Heart right ventricle (tissue), 16 donors: ENCODE data around the gene RPS6KC1. TPM values are rescaled to one million over a fixed set of nuclear protein-coding genes. Genes with fewer than 3 reads are reported as not detected.

Experiments
- ATAC-seq, 8 donors: fragments of 200-7000 bp; cut with Tn5 transposase; one replicate each; pipeline ENCODE4 v1.9.1; 2020; ENCODE audit warnings: mild to moderate bottlenecking in 8 of 8, moderate library complexity in 8 of 8, moderate number of reproducible peaks in 1 of 8
- DNase-seq, 2 donors: peaks; one replicate each; pipeline ENCODE4 v3.0.0-alpha.2; 2020
- H3K27ac ChIP-seq, 10 donors: fragments of 200-600 bp; sonication (generic) in 2 of 10; one replicate each; pipeline versions ENCODE4 v1.5.0 to v1.8.0; 2020 to 2022; ENCODE audit warnings: mild to moderate bottlenecking in 3 of 10
- H3K27me3 ChIP-seq, 7 donors: fragments of 200-600 bp; one replicate each; pipeline ENCODE4 v1.8.0; 2021 to 2022; ENCODE audit warnings: mild to moderate bottlenecking in 2 of 7
- H3K36me3 ChIP-seq, 9 donors: fragments of 200-600 bp; sonication (generic) in 1 of 9; one replicate each; pipeline versions ENCODE4 v1.5.0 to v1.8.0; 2020 to 2022; ENCODE audit warnings: mild to moderate bottlenecking in 2 of 9
- H3K4me1 ChIP-seq, 9 donors: fragments of 200-600 bp; sonication (generic) in 1 of 9; one replicate each; pipeline versions ENCODE4 v1.5.0 to v1.8.0; 2020 to 2022; ENCODE audit warnings: mild to moderate bottlenecking in 4 of 9
- H3K4me3 ChIP-seq, 10 donors: fragments of 200-600 bp; sonication (generic) in 2 of 10; one replicate each; pipeline versions ENCODE4 v1.5.0 to v1.8.0; 2020 to 2022; ENCODE audit warnings: mild to moderate bottlenecking in 7 of 10, moderate library complexity in 2 of 10
- H3K9me3 ChIP-seq, 11 donors: fragments of 200-600 bp in 10 of 11; sonication (generic) in 2 of 11; one replicate each; pipeline versions ENCODE4 v1.5.0 to v1.8.0; 2013 to 2022; ENCODE audit warnings: mild to moderate bottlenecking in 2 of 11, control low read depth in 1 of 11, moderate library complexity in 1 of 11
- CTCF ChIP-seq, 9 donors: fragments of 200-600 bp; sonication (generic) in 2 of 9; IDR thresholded peaks; one replicate each; pipeline versions ENCODE4 v1.5.0 to v1.8.0; 2021 to 2022; ENCODE audit warnings: antibody characterized with exemption in 9 of 9, mild to moderate bottlenecking in 5 of 9, moderate library complexity in 1 of 9
- WGBS, 2 donors: extraction: QIAGEN DNeasy Blood & Tissue Kit; methylation state at CpG; one replicate each; pipeline ENCODE4 v1.1.7; 2013; ENCODE audit warnings: inconsistent platforms in 1 of 2; 5-methylcytosine and 5-hydroxymethylcytosine counted together
- intact Hi-C, 10 donors: fragments of 100-400 bp; cut with DNase I; formaldehyde crosslinking; loops; one replicate each; pipeline versions ENCODE4 v1.11.1 to v1.14.2; 2022
- polyA plus RNA-seq, 2 donors: library from polyadenylated mRNA; stranded (reverse); fragments of 200-250 nt; gene quantifications; one replicate each; pipeline ENCODE4 v1.2.3, GENCODE V29; 2013
- total RNA-seq, 10 donors: library from RNA; stranded (reverse); fragmentation: NEBNext Ultra II Directional in 3 of 10; extraction: Animal tissue kit (Norgen Biotek cat#: 25700) in 3 of 10; gene quantifications; one replicate each; pipeline versions ENCODE4 v1.2.1 to v1.2.4, GENCODE V29; 2021 to 2023
- donor health status: Arrhythmogenic right ventricular cardiomyopathy.
- donor health status: ischemic (EF 13 %, LVEDD 7.1; RV severe dilation, severe dysfunction).
- donor health status: healthy with polysubstance abuse.
- donor health status: DM: no; HTN: yes; CAD: no.
- donor health status: DM: no; HTN: no; CAD: no.
- donor health status: ischemic (EF 25% LVEDD 6.9; RV normal size, moderate dysfunction).
- donor health status: ischemic (EF 25% LVEDD 5.7; RV mildly dilated, moderate dysfunction).
- donor health status: healthy.
- donor health status: DM: yes; HTN: yes; CAD: no.
- donor health status: Ischemic cardiomyopathy.
- donor health status: ischemic (EF 35%, LVEDD 5.7; RV mildly dilated, moderate dysfunction).
- donor health status: nonischemic (EF 11% LVEDD 7.7; RV severe dilation, severe dysfunction).
- donor health status: DM: yes; HTN: yes; CAD: no.
- donor health status: PGD.
- donor health status: ischemic (EF 29% LVEDD 5.4; RV normal size, mild dysfunction).
- donor health status: nonischemic (EF 23%, LVEDD 6.1; RV moderate dilation, normal function).

Gene RPS6KC1
- total and polyA plus RNA-seq, 12 donors = 3.8 to 13.8 (median 10.3) TPM

- H3K9me3 ChIP-seq = peaks cover 0 to 10% (median 0%) of the 10 kb centered on the region in 11 donors
- H3K4me1 ChIP-seq = peaks cover 0 to 10% (median 4%) of the 10 kb centered on the region in 9 donors
- no peak overlapping the region for H3K4me3 ChIP-seq
- TF ChIP-seq CTCF (IDR thresholded peaks at IDR 0.05) = no peak
- no peaks in the 10 kb centered on the region for H3K36me3 ChIP-seq
- no peak overlapping the region for H3K27ac ChIP-seq
- intact Hi-C loops = no loop called here
- DNase-seq (no peak), ATAC-seq (no peak)
- WGBS, 2 donors = 86 to 88% methylated on average over 5 of the region's 5 CpGs
- H3K27me3 ChIP-seq = no peaks in the 10 kb centered on the region
Observed at GRCh38 chr1:213057264-213058059, 6.4 kb downstream of the RPS6KC1 start.

DNA sequence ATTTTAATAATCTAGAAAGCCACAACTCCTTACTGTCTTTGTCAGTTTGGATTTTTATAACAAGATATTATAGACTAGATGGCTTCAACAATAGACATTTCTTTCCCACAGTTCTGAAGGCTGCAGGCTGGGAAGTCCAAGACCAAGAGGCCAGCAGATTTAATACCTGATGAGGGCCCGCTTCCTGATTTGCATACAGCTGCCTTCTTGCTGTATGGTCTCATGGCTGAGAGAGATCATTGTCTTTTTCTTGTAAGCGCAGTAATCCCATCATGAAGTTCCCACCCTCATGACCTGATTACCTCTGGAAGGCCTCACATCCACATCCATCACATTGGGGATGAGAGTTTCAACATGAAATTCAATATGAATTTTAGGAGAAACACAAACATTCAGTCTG, 9.8 kb downstream of the RPS6KC1 start:
- Histone ChIP-seq H3K4me3 (no peak overlapping the region), H3K9me3 (peaks cover 0 to 10% (median 0%) of the 10 kb centered on the region in 11 donors), H3K4me1 (no peaks in the 10 kb centered on the region), H3K36me3 (no peaks in the 10 kb centered on the region), H3K27me3 (no peaks in the 10 kb centered on the region), H3K27ac (no peak overlapping the region)
- DNase-seq (no peak), ATAC-seq (no peak)
- TF ChIP-seq CTCF (IDR thresholded peaks at IDR 0.05) = no peak
- WGBS, 2 donors = 100% methylated on average over 2 of the region's 2 CpGs
- intact Hi-C loops = no loop called here

GRCh38 chr1:213061263-213061662, 10.2 kb downstream of the RPS6KC1 start:
- intact Hi-C loops = no loop called here
- DNase-seq (no peak), ATAC-seq (no peak)
- Histone ChIP-seq H3K36me3 (no peaks in the 10 kb centered on the region), H3K27me3 (no peaks in the 10 kb centered on the region), H3K27ac (no peak overlapping the region), H3K9me3 (peaks cover 0 to 10% (median 0%) of the 10 kb centered on the region in 11 donors), H3K4me3 (no peak overlapping the region), H3K4me1 (peaks cover 0 to 2% (median 0%) of the 10 kb centered on the region in 9 donors)
- TF ChIP-seq CTCF (IDR thresholded peaks at IDR 0.05) = no peak
- 98 to 100% methylated on average over 1 of the region's 1 CpG for WGBS, 2 donors

DNA sequence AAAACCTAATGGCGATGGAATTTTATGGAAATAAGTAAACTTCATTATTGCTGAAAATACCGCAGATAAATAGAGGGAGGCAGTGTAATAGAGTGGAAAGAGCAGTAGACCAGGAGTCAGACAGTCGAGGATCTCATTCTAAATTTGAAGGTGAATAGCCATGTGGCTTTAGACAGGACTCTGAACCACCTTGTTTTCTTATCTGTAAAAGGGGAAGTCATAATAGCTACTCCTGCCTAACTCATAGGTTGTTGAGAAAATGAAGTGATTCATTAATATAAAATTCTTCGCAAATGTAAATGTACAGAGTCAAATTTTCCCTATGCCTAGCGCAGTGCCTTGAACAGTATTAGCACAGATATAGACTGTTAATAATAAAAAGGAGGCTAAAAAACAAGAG, 14.8 kb downstream of the RPS6KC1 start:
- Histone ChIP-seq H3K4me3 (no peak overlapping the region), H3K27ac (no peak overlapping the region), H3K36me3 (no peaks in the 10 kb centered on the region), H3K4me1 (peaks cover 0 to 16% (median 0%) of the 10 kb centered on the region in 9 donors), H3K9me3 (no peaks in the 10 kb centered on the region), H3K27me3 (no peaks in the 10 kb centered on the region)
- no peak for TF ChIP-seq CTCF (IDR thresholded peaks at IDR 0.05)
- ATAC-seq (no peak), DNase-seq (no peak)
- intact Hi-C loops = loop anchor here in 1 of 10 donors (5.0 kb wide), 1 partner anchor 418 kb away; no protein-coding TSS in a partner anchor
- WGBS, 2 donors = 96 to 98% methylated on average over 5 of the region's 5 CpGs
